ENCODE data around the gene PTPRC.
"Not testable (repeated sequence)": the region's sequence is repeated elsewhere in the genome, so short reads cannot be mapped to it uniquely, and the experiment has no call there.

PTPRC gene, protein sequence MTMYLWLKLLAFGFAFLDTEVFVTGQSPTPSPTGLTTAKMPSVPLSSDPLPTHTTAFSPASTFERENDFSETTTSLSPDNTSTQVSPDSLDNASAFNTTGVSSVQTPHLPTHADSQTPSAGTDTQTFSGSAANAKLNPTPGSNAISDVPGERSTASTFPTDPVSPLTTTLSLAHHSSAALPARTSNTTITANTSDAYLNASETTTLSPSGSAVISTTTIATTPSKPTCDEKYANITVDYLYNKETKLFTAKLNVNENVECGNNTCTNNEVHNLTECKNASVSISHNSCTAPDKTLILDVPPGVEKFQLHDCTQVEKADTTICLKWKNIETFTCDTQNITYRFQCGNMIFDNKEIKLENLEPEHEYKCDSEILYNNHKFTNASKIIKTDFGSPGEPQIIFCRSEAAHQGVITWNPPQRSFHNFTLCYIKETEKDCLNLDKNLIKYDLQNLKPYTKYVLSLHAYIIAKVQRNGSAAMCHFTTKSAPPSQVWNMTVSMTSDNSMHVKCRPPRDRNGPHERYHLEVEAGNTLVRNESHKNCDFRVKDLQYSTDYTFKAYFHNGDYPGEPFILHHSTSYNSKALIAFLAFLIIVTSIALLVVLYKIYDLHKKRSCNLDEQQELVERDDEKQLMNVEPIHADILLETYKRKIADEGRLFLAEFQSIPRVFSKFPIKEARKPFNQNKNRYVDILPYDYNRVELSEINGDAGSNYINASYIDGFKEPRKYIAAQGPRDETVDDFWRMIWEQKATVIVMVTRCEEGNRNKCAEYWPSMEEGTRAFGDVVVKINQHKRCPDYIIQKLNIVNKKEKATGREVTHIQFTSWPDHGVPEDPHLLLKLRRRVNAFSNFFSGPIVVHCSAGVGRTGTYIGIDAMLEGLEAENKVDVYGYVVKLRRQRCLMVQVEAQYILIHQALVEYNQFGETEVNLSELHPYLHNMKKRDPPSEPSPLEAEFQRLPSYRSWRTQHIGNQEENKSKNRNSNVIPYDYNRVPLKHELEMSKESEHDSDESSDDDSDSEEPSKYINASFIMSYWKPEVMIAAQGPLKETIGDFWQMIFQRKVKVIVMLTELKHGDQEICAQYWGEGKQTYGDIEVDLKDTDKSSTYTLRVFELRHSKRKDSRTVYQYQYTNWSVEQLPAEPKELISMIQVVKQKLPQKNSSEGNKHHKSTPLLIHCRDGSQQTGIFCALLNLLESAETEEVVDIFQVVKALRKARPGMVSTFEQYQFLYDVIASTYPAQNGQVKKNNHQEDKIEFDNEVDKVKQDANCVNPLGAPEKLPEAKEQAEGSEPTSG (N-terminal part only)

DNA sequence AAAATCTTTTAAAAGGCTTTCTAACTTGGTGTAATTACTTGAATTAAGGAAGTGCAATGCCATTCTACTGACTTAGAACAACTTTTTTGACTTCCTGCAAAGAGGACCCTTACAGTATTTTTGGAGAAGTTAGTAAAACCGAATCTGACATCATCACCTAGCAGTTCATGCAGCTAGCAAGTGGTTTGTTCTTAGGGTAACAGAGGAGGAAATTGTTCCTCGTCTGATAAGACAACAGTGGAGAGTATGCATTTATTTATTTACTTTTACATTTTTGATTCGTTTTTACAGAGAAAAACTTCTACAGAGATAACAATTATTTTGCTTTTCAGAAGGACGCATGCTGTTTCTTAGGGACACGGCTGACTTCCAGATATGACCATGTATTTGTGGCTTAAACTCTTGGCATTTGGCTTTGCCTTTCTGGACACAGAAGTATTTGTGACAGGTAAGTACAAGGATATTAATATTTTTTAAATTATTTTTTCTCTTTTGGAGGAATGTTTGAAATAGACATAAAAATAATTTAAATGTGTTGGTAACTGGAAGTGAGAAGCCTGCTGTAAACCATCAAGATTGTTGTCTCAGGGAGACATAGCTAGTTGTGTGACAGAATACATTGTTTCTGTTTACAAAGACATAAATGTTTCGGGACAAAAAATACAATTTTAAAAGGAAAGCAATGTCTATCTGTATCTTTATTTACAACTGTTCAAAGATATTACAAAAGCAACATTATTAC, at the start of gene PTPRC:
TSS of gene PTPRC (plus strand) at position 147 of the 742 bp plus-strand sequence. CDS start at position 376, 229 bp downstream.
- no peak for DNase-seq (ENCODE audit: low spot score)

DNA sequence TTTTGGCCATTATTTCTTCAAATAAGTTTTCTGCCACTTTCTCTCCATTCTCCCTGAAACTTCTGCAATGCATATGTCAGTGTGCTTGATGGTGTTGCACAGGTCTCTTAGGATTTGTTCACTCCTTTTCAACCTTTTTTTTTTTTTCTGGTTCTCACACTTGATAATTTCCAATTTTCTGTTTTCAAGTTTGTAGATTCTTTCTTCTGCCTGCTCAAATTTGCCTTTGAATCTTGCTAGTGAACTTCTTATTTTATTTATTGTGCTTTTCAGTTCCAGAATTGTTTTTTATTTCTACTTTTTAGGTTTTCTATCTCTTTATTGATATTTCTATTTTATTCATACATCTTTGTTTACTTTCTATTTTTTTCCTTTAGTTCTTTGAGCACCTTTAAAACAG, 48.4 kb upstream of the PTPRC start:
- DNase-seq (ENCODE audit: low spot score) = no peak

DNA sequence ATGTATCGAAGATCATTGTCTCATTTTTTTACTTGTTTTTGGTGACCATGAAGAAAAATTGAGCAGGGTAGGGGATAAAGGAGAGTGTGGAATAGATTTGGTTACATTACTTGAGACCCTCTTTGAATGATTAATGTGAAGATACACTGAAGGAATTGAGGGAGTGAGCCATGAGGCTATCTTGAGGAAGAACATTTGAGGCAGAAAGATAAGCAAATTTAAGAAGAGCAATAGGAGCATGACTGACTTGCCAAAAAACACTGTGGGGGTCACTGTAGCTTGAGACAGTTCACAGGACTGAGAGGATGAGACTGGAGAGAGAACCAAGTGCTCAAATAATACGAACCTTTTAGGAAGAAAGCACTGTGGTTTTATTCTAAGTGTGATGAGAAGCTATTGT, 43.1 kb upstream of the PTPRC start:
- no peak for DNase-seq (ENCODE audit: low spot score)

DNA sequence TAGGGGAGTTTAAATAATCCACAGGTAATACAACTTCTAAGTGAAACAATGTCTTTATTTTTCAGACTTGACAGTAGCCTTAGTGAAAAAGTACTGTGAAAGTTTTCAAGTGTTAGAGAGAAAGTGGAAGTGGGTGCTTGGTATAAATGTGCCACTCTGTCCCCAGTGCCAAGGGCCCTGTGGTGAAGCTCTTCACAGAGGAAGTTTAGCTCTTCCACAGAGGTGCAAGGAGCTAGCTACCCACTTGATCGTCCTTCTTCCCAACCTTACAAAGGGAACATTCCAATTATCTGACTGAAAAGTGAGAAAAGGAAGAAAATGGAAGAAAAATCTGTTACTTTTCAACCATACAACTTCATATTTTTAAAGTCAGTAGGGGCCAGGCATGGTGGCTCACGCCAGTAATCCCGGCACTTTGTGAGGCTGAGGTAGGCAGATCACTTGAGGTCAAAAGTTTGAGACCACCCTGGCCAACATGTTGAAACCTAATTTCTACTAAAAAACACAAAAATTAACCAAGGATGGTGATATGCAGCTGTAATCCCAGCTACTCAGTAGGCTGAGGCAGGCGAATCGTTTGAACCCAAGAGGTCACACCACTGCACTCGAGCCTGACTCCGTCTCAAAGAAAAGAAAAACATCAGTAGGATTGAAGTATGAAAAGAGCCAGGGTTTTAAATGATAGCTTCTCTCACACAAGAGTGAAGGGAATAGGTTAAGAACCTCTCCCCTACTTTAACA, 41.0 kb upstream of the PTPRC start:
- no peak for DNase-seq (ENCODE audit: low spot score)

DNA sequence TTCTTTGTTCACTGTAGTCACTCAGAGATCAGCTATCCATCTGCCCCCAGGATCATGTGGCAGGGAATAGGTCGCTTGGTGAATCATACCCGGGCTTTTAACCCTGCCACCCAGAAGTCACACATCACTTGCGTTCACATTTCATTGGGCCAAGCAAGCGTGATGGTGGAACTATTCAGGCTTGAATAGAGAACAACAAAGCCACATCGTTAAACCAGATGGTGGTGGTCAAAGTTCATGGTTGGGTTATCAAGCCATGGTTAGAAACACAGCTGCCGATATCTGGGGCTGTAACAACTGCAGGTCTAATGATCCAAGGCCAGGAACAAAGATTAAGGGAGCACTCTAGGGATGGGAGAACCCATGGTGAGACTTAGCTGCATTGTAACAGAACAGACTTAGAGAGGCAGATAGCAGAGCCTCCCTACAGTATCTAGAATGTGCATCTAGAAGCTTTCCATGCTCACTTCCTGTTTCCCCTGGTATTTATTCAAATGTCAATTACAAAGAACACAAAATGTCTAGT, 40.0 kb upstream of the PTPRC start:
- DNase-seq (ENCODE audit: low spot score) = no peak

DNA sequence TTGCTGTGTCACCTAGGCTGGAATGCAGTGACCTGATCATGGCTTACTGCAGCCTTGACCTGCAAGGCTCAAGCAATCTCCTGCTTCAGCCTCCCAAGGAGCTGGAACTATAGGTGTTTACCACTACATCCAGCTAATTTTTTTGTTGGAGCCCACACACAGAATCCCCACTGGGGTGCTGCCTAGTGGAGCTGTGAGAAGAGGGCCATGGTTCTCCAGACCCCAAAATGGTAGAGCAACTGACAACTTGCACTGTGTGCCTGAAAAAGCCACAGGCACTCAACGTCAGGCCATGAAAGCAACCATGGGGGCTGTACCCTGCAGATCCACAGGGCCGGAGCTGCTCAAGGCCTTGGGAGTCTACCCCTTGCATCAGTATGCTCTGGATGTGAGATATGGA, 39.1 kb upstream of the PTPRC start:
- DNase-seq (ENCODE audit: low spot score) = no peak

DNA sequence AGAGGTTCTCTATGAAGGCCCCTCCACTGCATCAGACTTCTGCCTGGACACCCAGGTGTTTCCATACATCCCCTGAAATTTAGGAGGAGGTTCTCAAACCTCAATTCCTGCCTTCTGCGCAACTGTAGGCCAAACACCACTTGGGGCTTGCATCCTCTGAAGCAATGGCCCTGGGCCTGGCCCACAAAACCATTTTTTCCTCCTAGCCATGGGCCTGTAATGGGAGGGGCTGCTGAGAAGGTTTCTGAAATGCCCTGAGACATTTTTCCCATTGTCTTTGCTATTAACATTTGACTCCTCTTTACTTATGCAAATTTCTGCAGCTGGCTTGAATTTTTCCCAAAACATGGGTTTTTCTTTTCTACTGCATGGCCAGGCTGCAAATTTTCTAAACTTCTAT, 37.9 kb upstream of the PTPRC start:
- no peak for DNase-seq (ENCODE audit: low spot score)

DNA sequence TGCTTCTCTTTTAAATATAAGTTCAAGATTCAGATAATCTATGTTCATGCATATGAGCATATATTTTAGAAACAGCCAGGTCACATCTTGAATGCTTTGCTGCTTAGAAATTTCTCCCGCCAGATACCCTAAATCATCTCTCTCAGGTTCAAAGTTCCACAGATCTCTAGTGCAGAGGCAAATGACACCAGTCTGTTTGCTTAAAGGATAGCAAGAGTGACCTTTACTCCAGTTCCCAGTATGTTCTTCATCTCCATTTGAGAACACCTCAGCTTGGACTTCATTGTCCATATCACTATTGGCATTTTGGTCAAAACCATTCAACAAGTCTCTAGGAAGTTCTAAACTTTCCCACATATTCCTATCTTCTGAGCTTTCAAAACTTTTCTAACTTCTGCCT, 37.5 kb upstream of the PTPRC start:
- DNase-seq (ENCODE audit: low spot score) = not testable (repeated sequence)

DNA sequence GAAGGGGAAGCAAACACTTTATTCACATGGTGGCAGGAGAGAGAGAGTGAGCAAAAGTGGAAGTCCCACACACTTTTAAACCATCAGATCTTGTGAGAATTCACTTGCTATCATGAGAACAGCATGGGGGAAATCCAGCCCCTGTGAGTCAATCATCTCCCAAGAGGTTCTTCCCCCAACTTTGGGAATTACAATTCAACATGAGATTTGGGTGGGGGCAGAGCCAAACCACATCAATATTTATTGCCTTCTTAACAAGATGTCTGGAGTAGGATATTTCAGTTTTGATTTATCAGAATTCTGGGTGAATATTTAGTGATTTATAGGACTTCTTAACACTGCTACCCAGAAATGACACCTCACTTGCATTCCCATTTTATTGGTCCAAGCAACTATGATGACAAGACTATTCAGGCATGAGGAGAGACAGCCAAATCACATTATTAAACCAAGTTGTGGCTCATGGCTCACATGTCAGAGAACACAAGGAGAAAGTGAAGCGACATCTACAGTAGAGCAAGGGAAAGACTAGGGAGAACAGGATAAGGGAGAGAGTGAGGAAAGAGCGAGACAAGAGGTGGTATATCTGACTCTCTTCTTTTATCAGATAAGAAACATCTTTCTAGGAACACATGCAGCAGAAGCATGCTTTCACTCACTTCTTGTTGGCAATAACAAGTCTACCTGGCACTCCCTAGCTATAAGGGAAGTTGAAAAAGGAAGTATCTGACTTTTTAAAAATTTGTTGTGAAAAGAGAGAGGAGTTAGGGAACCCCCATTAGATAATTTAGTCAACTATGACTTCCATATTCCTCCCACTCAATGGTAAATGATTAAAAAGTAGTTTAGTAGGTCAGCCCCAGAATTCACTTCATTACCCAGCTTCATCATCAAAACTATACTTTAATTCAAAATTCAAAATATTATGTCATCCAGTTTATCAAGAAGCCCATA, 36.6 kb upstream of the PTPRC start:
- no peak for DNase-seq (ENCODE audit: low spot score)

DNA sequence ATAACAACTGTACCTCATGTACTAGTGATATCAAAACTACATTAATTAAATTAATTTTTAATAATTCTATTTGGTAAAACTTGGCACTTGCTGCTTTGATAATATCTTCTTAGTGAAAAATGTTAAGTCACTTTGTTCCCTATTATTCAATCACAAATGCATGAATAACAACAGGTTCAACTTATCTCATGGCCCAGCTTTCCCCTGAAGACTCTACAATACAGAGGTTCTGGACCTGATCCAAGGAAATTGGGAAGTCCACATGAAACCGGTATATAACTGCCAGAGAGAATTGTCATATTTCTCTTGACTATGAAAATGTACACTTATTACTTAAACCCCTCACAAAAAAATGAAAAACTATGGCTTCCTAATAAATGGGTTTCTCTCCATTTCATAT, 33.9 kb upstream of the PTPRC start:
- DNase-seq (ENCODE audit: low spot score) = no peak

DNA sequence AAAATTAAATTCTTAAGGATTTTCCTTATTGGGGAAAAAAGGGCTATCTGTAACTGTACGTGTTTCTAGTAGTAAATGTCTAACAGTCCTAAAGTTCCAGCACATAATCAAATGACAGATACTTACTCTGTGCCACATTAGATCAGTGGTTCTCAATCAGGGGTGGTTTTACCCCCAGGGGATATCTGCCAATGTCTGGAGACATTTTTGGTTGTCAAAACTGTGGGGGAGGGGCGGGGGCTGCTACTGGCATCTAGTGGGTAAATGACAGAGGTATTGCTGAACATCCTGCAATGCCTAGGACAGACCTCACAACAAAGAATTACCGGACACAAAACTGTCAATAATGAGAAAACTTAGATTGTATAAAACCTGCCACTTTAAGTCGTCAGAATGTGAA, 33.4 kb upstream of the PTPRC start:
- no peak for DNase-seq (ENCODE audit: low spot score)

DNA sequence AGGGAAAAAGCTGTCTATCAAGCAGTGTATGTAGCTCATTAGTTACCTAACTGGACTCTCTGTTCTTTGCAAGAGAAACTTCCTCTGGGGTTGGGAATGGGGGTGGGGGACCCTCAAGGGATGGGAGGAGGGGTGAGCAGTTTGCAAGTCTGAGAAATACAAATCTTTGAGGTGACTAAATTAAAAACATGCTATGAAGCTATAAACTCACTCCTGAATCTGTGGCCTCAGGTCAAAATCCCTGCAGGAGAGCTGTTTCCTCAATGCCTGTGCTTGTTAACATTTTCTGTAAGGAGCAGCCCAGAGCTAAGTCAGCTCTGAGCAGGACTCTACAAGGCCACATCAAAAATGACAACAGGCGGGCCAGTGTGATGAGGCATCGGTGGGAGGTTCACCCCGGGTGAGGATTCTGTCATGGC, 32.8 kb upstream of the PTPRC start:
- no peak for DNase-seq (ENCODE audit: low spot score)

DNA sequence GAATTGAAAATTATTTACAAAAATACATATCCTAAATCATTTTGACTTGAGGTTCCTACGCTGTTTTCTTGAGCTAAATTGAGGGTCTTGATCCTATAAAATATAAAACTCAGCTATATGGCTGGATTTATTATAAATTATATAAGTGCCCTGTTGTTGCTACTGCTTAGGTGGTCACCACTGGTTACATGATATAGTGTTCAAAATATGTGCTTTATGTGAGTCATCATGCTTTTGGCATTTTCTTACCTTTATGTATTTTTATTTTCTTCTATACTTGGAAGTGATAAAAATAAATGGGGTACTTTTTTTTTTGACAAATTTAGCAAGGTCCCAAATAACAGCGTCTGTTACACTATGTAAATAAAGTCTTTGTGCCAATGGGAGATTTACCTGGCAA, 31.1 kb upstream of the PTPRC start:
- DNase-seq (ENCODE audit: low spot score) = no peak

DNA sequence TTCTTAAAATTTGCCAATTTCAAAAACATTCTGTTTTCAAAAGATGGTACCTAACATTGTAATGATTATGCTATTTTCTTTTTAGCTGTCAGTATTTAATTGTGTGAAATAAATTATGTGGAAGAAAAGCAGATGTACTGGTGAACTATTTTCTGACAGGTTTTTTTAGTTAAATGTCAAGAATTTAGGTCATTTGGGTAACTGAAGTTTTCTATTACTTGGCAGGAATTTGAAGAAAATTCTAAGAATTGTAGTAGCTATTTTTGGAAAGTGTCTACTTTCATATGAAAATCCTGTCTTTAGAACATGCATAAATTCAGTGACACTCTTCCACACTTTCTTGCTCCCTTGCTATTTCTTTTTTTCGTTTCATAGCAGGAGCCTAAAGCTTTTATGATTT, 28.5 kb upstream of the PTPRC start:
- no peak for DNase-seq (ENCODE audit: low spot score)

DNA sequence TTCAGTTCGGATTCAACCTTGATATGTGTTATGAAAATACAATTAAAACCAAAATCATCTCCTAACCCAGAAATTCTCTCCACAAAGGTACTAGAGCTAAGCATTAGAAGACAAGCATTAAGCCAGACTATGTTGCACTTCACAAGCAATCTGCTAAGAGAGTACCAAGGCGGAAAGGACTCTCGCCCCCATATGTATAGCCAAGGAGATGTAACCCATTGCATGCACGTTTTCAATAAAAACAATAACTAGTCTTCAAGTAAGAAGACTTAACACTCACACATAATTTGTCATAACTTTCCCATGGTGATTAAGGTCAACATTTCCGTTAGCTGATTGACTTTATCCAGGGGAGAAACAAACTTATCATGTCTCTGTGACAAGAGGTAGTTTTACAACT, 27.6 kb upstream of the PTPRC start:
- DNase-seq (ENCODE audit: low spot score) = no peak

DNA sequence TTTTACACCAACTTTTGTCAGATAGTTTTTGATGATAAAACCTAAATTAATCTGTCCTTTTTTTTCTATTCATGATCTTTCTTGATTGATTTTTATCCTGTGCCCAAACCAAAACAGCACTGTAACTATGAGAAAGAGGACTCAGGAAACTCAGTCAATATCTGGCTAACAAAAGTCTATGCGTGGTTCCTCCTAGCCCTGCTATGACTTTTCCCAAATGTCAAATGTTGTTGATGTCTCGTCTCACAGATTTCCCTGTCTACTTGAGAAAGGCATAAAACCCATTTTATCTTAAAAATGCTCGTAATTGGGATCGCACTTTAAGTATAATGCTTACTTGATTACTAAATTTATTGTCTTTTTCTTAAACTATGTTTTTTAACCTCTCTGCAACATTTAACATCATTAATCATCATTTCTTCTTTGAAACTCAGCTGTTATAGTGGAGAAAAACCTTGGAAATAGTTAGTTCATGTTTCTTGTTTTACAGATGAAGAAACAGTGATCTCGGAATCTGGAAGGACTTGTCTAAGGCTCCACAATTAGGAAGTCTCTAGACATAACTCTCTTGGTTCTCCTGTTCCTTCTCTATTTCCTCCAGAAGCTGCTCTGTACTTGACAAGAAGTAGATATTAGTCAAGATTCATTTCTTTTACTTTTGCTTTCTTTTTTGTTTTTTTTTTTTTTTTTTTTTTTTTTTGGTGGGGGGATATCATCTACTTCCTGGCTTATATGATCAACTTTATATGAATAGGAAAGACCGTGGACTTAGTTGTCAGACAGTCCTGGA, 26.2 kb upstream of the PTPRC start:
- no peak for DNase-seq (ENCODE audit: low spot score)

DNA sequence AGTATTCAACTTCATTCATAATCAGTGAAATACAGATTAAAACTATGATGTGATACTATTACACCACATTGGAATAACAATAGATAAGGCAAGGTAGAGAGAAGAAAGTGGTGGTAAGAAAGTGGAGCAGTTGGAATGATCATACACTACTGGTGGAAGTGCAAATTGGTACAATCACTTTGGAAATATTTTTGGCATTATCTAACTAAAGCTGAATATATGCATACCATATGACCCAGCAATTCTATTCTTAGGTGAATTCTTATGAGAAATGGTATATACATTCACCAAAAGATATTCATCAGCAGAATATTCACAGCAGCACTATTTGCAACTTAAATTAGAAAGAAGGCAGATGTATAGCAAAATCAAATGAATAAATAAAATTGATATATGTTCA, 21.4 kb upstream of the PTPRC start:
- no peak for DNase-seq (ENCODE audit: low spot score)

DNA sequence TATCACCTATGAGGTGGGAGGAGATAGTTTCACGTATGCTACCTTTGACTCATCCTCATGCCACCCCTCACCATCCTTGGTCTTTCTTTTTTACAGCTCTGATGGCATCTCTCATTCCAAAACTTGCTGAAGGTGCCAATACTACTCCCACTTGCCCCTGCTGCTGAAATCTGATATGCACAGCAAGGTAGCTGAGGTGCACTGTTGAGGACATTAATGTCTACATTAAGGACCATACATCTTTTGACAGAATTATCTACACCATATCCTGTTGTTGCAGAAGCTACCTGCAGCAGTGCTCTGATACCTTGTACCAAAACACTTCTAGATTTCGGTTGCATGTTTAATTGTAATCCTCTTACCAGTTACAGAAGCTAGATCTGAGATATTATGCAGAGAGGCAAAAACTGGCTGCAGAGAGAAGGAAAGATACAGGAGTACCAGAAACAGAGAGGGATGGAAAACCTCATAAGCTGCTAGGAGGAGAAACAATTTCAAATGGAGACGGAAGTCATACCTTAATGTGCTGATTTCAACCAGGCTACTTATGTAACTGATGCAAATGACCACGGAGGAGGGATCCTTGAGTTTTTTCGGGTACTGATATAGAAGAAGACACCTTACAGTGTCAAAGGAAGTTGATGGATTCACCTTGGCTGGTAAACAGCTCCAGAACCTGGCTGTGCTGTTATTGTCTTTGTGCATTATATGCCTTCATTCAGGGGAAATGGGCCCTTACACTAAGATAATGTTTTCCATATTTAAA, 19.3 kb upstream of the PTPRC start:
- no peak for DNase-seq (ENCODE audit: low spot score)

Data from HuH-7.5 (cell line).